Neural cell (in vitro differentiated cells): Measurements from ENCODE around the gene B3GNT3. TPM values are rescaled to one million over a fixed set of nuclear protein-coding genes. Genes with fewer than 3 reads are reported as not detected.

Source experiments
- H2AFZ ChIP-seq: fragments of 200-600, 300-800 bp; sonication (generic), shearing (Covaris generic); 2 replicates; pipeline ENCODE4 v1.6.0; 2014; ENCODE audit warnings: low read depth, mild to moderate bottlenecking, antibody characterized with exemption, low read length, moderate library complexity
- H3F3A ChIP-seq: fragments of 200-600 bp; shearing (Covaris generic); 2 replicates; pipeline ENCODE4 v1.6.1; 2016; ENCODE audit warnings: mild to moderate bottlenecking, moderate library complexity, mixed read lengths, antibody characterized with exemption, low read length; ENCODE audit not compliant: insufficient read depth, poor library complexity, severe bottlenecking
- H3K27ac ChIP-seq: fragments of 200-600, 300-800 bp; sonication (generic), shearing (Covaris generic); 2 replicates; pipeline ENCODE4 v1.5.1; 2014; ENCODE audit warnings: mild to moderate bottlenecking, low read length, moderate library complexity
- H3K27me3 ChIP-seq: fragments of 300-800, 200-600 bp; sonication (generic), shearing (Covaris generic); 2 replicates; pipeline ENCODE4 v1.6.0; 2014; ENCODE audit warnings: mild to moderate bottlenecking, low read depth, low read length, moderate library complexity; ENCODE audit not compliant: insufficient read depth
- H3K36me3 ChIP-seq: fragments of 300-800, 200-600 bp; sonication (generic), shearing (Covaris generic); 2 replicates; pipeline ENCODE4 v1.5.1; 2014; ENCODE audit warnings: mild to moderate bottlenecking, antibody characterized with exemption, low read length, moderate library complexity; ENCODE audit not compliant: insufficient read depth
- H3K4me2 ChIP-seq: fragments of 300-800, 200-600 bp; sonication (generic), shearing (Covaris generic); 2 replicates; pipeline ENCODE4 v1.6.0; 2014; ENCODE audit warnings: mild to moderate bottlenecking, low read length
- H3K4me3 ChIP-seq: fragments of 300-800, 200-600 bp; sonication (generic), shearing (Covaris generic); 2 replicates; pipeline ENCODE4 v1.5.1; 2014; ENCODE audit warnings: mild to moderate bottlenecking, low read length, moderate library complexity
- H3K79me2 ChIP-seq: fragments of 200-600 bp; shearing (Covaris generic); replicated peaks from 2 replicates; pipeline ENCODE4 v1.6.0; 2014; ENCODE audit warnings: mild to moderate bottlenecking, low read length, moderate library complexity; ENCODE audit not compliant: insufficient read depth
- H3K9ac ChIP-seq: fragments of 300-800, 200-600 bp; sonication (generic), shearing (Covaris generic); 2 replicates; pipeline ENCODE4 v1.6.1; 2016; ENCODE audit warnings: mild to moderate bottlenecking, low read length, mixed read lengths
- H3K9me2 ChIP-seq: fragments of 200-600 bp; shearing (Covaris generic); 2 replicates; pipeline ENCODE4 v1.6.1; 2016; ENCODE audit warnings: mild to moderate bottlenecking, low read length, mixed read lengths; ENCODE audit not compliant: insufficient read depth
- H3K9me3 ChIP-seq: fragments of 200-600, 300-800 bp; sonication (generic), shearing (Covaris generic); 2 replicates; pipeline ENCODE4 v1.6.1; 2016; ENCODE audit warnings: mild to moderate bottlenecking, mixed run types, low read length, moderate library complexity, mixed read lengths
- H4K20me1 ChIP-seq: fragments of 200-600 bp; shearing (Covaris generic); 2 replicates; pipeline ENCODE4 v1.6.1; 2016; ENCODE audit warnings: mild to moderate bottlenecking, mixed run types; ENCODE audit not compliant: insufficient read depth
- CTCF ChIP-seq: fragments of 450-650 bp; IDR thresholded peaks from 2 replicates; pipeline ENCODE4 v1.5.1; 2014; ENCODE audit warnings: antibody characterized with exemption, mild to moderate bottlenecking, moderate library complexity; ENCODE audit not compliant: poor library complexity, severe bottlenecking
- EP300 ChIP-seq: fragments of 450-650 bp; conservative IDR thresholded peaks from 2 replicates; pipeline ENCODE4 v1.6.1; 2014; ENCODE audit warnings: antibody characterized with exemption, mild to moderate bottlenecking, moderate library complexity; ENCODE audit not compliant: poor library complexity, severe bottlenecking
- MXI1 ChIP-seq: fragments of 450-650 bp; conservative IDR thresholded peaks from 2 replicates; pipeline ENCODE4 v1.6.1; 2014; ENCODE audit warnings: antibody characterized with exemption, mild to moderate bottlenecking; ENCODE audit not compliant: poor library complexity, severe bottlenecking
- RAD21 ChIP-seq: fragments of 450-650 bp; conservative IDR thresholded peaks from 2 replicates; pipeline ENCODE4 v1.6.1; 2014; ENCODE audit warnings: antibody characterized with exemption, mild to moderate bottlenecking, moderate library complexity
- TAF1 ChIP-seq: IDR thresholded peaks from 2 replicates; pipeline ENCODE4 v1.6.1; 2012; ENCODE audit warnings: low read depth
- polyA plus RNA-seq: library from polyadenylated mRNA; depleted of rRNA; stranded (reverse); fragments of >200 nt; gene quantifications from 2 replicates; pipeline ENCODE4 v1.2.3, GENCODE V29; 2014
- TF ChIP-seq, protein P1 (sequence below): IDR thresholded peaks from 2 replicates; pipeline ENCODE4 v1.6.1; 2012; ENCODE audit warnings: borderline replicate concordance

Gene B3GNT3
- polyA plus RNA-seq, 1 donor from 2014 or later, result not detected

DNA sequence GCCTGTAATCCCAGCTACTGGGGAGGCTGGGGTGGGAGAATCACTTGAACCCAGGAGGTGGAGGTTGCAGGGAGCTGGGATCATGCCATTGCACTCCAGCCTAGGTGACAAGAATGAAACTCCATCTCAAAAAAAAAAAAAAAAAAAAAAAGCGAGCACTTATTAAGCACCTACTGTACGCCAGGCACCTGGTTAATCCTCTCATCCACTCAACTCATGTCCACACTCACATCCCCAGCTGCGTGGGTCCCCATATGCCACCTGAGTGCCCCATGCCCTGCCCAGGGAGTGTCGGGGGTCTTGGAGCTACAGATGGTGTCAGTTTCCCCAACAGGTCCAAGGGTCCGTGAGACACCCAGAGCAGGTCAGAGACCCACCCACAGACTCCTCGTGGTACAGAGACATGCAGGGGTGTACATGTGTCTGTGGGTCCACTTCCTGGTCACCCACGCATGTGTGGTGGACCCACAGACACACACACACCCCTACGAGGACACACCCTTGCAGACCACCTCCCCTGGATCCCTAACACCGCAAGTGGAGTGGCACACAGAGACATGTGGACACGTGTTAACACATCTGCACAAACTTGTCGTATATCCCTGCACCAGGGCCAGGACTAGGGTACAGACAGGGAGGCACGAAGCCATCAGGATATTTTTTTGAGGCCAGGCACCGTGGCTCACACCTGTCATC is 22.9 kb downstream of the B3GNT3 start:
- no peak overlapping the region for H3K4me3 ChIP-seq
- H4K20me1 ChIP-seq, result no peaks in the 10 kb centered on the region
- H3K4me2 ChIP-seq, result no peak overlapping the region
- H3F3A ChIP-seq, result no peaks in the 10 kb centered on the region
- no peaks in the 10 kb centered on the region for H3K79me2 ChIP-seq
- no peak for TF ChIP-seq CTCF
- no peak overlapping the region for H2AFZ ChIP-seq
- no peaks in the 10 kb centered on the region for H3K27me3 ChIP-seq
- no peaks in the 10 kb centered on the region for H3K9me3 ChIP-seq
- H3K9me2 ChIP-seq, result no peaks in the 10 kb centered on the region
- no peak overlapping the region for H3K9ac ChIP-seq
- H3K36me3 ChIP-seq, result no peaks in the 10 kb centered on the region
- no peak overlapping the region for H3K27ac ChIP-seq

GRCh38 chr19:17821190-17821589 is 26.3 kb downstream of the B3GNT3 start, which contains the start of gene INSL3:
INSL3 (minus strand) TSS chr19:17821519; CDS start chr19:17821506, 13 bp downstream.
- H3K36me3 ChIP-seq, result no peaks in the 10 kb centered on the region
- no peaks in the 10 kb centered on the region for H3K79me2 ChIP-seq
- no peaks in the 10 kb centered on the region for H3K27me3 ChIP-seq
- H3K9me3 ChIP-seq, result no peaks in the 10 kb centered on the region
- H2AFZ ChIP-seq, result no peak within 1 kb of the TSS
- no peak for TF ChIP-seq RAD21
- no peaks in the 10 kb centered on the region for H3K9me2 ChIP-seq
- no peaks in the 10 kb centered on the region for H4K20me1 ChIP-seq
- H3K4me2 ChIP-seq, result no peak within 1 kb of the TSS
- H3K9ac ChIP-seq, result no peak within 1 kb of the TSS
- no peak within 1 kb of the TSS for H3K4me3 ChIP-seq
- no peaks in the 10 kb centered on the region for H3F3A ChIP-seq
- H3K27ac ChIP-seq, result no peak within 1 kb of the TSS

GRCh38 chr19:17824339-17824738 is 29.4 kb downstream of the B3GNT3 start:
- Histone ChIP-seq H3K27me3 (no peaks in the 10 kb centered on the region), H3K79me2 (no peaks in the 10 kb centered on the region), H3K27ac (no peak overlapping the region), H4K20me1 (no peaks in the 10 kb centered on the region), H3K9me3 (no peaks in the 10 kb centered on the region), H3K9ac (no peak overlapping the region), H2AFZ (no peak overlapping the region), H3K36me3 (no peaks in the 10 kb centered on the region), H3K4me3 (no peak overlapping the region), H3K4me2 (no peak overlapping the region), H3K9me2 (no peaks in the 10 kb centered on the region), H3F3A (no peaks in the 10 kb centered on the region)
- no peak for TF ChIP-seq EP300
- TF ChIP-seq TAF1, result no peak
- TF ChIP-seq MXI1, result no peak
- no peak for TF ChIP-seq RAD21
- TF ChIP-seq, protein P1, sequence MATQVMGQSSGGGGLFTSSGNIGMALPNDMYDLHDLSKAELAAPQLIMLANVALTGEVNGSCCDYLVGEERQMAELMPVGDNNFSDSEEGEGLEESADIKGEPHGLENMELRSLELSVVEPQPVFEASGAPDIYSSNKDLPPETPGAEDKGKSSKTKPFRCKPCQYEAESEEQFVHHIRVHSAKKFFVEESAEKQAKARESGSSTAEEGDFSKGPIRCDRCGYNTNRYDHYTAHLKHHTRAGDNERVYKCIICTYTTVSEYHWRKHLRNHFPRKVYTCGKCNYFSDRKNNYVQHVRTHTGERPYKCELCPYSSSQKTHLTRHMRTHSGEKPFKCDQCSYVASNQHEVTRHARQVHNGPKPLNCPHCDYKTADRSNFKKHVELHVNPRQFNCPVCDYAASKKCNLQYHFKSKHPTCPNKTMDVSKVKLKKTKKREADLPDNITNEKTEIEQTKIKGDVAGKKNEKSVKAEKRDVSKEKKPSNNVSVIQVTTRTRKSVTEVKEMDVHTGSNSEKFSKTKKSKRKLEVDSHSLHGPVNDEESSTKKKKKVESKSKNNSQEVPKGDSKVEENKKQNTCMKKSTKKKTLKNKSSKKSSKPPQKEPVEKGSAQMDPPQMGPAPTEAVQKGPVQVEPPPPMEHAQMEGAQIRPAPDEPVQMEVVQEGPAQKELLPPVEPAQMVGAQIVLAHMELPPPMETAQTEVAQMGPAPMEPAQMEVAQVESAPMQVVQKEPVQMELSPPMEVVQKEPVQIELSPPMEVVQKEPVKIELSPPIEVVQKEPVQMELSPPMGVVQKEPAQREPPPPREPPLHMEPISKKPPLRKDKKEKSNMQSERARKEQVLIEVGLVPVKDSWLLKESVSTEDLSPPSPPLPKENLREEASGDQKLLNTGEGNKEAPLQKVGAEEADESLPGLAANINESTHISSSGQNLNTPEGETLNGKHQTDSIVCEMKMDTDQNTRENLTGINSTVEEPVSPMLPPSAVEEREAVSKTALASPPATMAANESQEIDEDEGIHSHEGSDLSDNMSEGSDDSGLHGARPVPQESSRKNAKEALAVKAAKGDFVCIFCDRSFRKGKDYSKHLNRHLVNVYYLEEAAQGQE, result no peak
